K562 (cell line): ENCODE measurements around the gene TNFSF9. TPM values are rescaled to one million over a fixed set of nuclear protein-coding genes. Genes with fewer than 3 reads are reported as not detected.

Experiments
- ARHGAP35 ChIP-seq: fragments of 450-650 bp; IDR thresholded peaks from 2 replicates; pipeline ENCODE4 v1.6.1; 2018; ENCODE audit not compliant: partially characterized antibody
- ARID1B ChIP-seq: fragments of 450-650 bp; IDR thresholded peaks from 2 replicates; pipeline ENCODE4 v1.6.1; 2016; ENCODE audit warnings: antibody characterized with exemption, mild to moderate bottlenecking, inconsistent platforms
- BRD9 ChIP-seq: fragments of 450-650 bp; IDR thresholded peaks from 2 replicates; pipeline ENCODE4 v1.6.1; 2018; ENCODE audit warnings: low read depth; ENCODE audit not compliant: partially characterized antibody
- HDAC8 ChIP-seq: fragments of 450-650 bp; IDR thresholded peaks from 2 replicates; pipeline ENCODE4 v1.6.1; 2016; ENCODE audit warnings: mild to moderate bottlenecking, missing genetic modification characterization, moderate library complexity, missing compliant biosample characterization
- SNIP1 ChIP-seq: fragments of 450-650 bp; IDR thresholded peaks from 2 replicates; pipeline ENCODE4 v1.7.1; 2017; ENCODE audit warnings: low read depth, mild to moderate bottlenecking
- TBL1XR1 ChIP-seq, 2 experiments: IDR thresholded peaks; 2 replicates each; pipeline ENCODE4 v1.6.1; 2012; ENCODE audit warnings: improper control_type of control experiment in 2 of 2, low read length in 2 of 2, mild to moderate bottlenecking in 1 of 2
- TEAD4 ChIP-seq, 2 experiments: sonication (generic) in 1 of 2; formaldehyde crosslinking in 1 of 2; IDR thresholded peaks; 2 replicates each; pipeline versions ENCODE4 v1.6.1 to v1.8.0; 2012 to 2022; ENCODE audit warnings: borderline replicate concordance in 1 of 2, inconsistent platforms in 1 of 2, low read length in 1 of 2, mild to moderate bottlenecking in 1 of 2, missing genetic modification reagents in 1 of 2
- ZEB2 ChIP-seq: fragments of 450-650 bp; IDR thresholded peaks from 2 replicates; pipeline ENCODE4 v1.6.1; 2016
- ZFP36 ChIP-seq: fragments of 150-350 bp; IDR thresholded peaks from 2 replicates; pipeline ENCODE4 v1.6.1; 2018; ENCODE audit warnings: low read length, low read depth; ENCODE audit not compliant: partially characterized antibody
- polyA plus RNA-seq, 8 experiments: library from polyadenylated mRNA; depleted of rRNA in 4 of 8; stranded (reverse) in 5 of 8; unstranded in 3 of 8; fragments of >200 nt; fragmentation: Nextera tagmentation in 2 of 8; fragmentation: Illumina TruSeq in 1 of 8; extraction: Ambion mirVana in 2 of 8; extraction: Trizol in 1 of 8; gene quantifications; 2 replicates each; pipeline versions ENCODE4 v1.2.1 to v1.2.3, GENCODE V29; 2011 to 2014; ENCODE audit warnings: inconsistent platforms in 1 of 8, missing spikeins in 1 of 8
- total RNA-seq, 7 experiments: library from RNA; depleted of rRNA in 6 of 7; stranded (reverse); fragments of >200 nt in 6 of 7; fragmentation: Illumina TruSeq in 2 of 7; extraction: Trizol in 2 of 7; gene quantifications; 2 replicates each; pipeline versions ENCODE4 v1.2.1 to v1.2.3, GENCODE V29; 2011 to 2021; ENCODE audit warnings: low replicate concordance in 1 of 7
- TF ChIP-seq, protein P1 (sequence below): fragments of 250-450 bp; sonication (Bioruptor Pico); IDR thresholded peaks from 2 replicates; pipeline ENCODE4 v1.5.0; 2021; ENCODE audit warnings: mild to moderate bottlenecking, moderate library complexity
- TF ChIP-seq, protein P2 (sequence below): sonication (generic); formaldehyde crosslinking; IDR thresholded peaks from 2 replicates; pipeline ENCODE4 v1.8.0; 2022; ENCODE audit warnings: missing genetic modification reagents, mild to moderate bottlenecking, moderate library complexity, borderline replicate concordance
- TF ChIP-seq, protein P3 (sequence below): sonication (generic); formaldehyde crosslinking; IDR thresholded peaks from 2 replicates; pipeline ENCODE4 v1.8.0; 2022; ENCODE audit warnings: mild to moderate bottlenecking, missing genetic modification reagents, borderline replicate concordance

The TNFSF9 gene
- total and polyA plus RNA-seq, 9 of the 15 experiments (the other 6 are each of a cell fraction or from before 2014, with no cell fraction given), result 1.4 to 17.9 (median 6.5) TPM

DNA sequence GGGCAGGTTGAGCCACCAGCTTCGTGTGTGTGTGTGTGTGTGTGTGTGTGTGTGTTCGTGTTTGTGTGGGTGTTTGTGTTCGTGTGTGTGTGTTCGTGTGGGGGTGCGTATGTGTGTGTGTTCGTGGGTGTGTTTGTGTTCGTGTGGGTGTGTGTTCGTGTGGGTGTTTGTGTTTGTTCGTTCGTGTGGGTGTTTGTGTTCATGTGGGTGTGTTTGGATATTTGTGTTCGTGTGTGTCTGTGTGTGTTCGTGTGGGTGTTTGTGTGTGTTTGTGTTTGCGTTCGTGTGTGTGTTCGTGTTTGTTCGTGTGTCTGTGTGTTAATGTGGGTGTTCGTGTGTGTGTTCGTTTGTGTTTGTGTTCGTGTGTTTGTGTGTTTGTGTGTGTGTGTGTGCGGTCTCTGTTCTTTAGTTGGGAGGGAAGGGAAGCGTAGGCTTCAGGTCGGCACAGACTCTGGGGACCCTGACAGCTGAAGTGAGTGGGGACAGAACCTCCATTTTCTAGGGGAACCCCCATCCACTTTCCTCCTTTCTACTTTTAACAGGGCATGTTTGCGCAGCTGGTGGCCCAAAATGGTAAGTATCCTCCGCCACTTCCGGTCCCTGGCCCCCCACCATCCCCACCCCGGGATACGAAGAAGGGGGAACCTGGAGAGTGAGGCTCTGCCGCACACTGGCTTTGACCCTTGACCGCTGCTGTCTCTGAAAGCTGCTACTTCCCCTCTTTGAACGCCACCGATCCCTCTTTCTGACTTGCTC, 1.6 kb downstream of the TNFSF9 start (continued):
- TF ChIP-seq, protein P1, sequence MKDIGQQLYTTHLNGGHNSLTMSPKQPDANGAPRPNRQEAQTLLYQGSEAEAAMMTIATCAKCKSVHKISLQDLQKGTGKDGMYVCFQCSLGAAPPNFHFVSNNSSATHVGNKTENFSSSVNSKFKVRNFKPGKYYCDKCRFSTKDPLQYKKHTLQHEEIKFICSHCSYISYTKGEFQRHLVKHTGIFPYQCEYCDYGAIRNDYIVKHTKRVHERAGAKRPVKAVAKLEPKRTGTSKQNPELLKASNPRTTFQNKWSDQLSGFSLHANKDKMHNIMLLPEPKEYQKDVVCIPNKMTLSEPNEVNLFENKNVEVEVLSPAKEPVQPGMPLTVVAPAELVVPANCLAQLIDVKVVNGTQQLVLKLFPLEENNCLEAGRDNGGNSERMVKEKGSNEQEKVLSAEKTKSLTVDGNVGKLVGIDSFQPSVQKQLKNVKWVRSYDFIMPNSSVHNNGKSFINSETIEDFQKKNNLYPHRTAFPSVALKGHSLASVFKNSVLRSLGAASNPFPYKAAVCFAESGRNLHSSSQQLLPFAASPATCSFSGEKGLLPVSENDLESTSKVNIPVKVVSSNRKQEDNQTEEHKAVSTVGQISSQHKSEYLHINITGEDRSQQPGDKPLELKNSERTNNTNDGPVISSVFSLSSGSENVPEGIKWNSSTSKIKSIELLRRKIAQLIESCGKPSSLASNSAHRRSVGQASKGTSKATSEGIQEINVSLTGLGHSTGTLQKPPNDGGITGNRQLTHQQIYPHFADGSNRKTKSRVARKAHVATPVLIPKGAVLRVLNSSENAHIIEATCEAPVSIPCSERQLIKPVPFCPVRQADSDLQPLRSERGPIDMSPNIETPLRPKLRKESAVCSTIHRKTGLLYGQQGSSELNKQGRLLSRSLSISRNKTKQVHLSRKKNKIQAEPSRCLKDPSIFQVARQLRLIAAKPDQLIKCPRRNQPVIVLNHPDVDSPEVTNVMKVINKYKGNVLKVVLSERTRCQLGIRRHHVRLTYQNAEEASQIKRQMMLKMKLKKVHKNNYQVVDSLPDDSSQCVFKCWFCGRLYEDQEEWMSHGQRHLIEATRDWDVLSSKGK, result no peak
- TF ChIP-seq TBL1XR1 (IDR thresholded peaks at IDR 0.05; ENCODE audit: low read length in 2 of 2), result no peak
- no peak for TF ChIP-seq ZFP36
- TF ChIP-seq BRD9, result peak; percentile 77
- peak; percentile 73 for TF ChIP-seq ARID1B
- TF ChIP-seq HDAC8 (tag), result no peak
- TF ChIP-seq ARHGAP35, result peak; percentile 87
- no peak for TF ChIP-seq SNIP1
- TF ChIP-seq TEAD4 (IDR thresholded peaks at IDR 0.05; ENCODE audit: low read length), result peak; percentile 47; the same call in 1 of the 2 replicates
- TF ChIP-seq TEAD4 (CRISPR knock-in tag; IDR thresholded peaks at IDR 0.05; ENCODE audit: borderline replicate concordance), result no peak
- TF ChIP-seq, protein P2, sequence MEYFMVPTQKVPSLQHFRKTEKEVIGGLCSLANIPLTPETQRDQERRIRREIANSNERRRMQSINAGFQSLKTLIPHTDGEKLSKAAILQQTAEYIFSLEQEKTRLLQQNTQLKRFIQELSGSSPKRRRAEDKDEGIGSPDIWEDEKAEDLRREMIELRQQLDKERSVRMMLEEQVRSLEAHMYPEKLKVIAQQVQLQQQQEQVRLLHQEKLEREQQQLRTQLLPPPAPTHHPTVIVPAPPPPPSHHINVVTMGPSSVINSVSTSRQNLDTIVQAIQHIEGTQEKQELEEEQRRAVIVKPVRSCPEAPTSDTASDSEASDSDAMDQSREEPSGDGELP (CRISPR knock-in tag), result peak; percentile 87
- TF ChIP-seq ZEB2, result peak; percentile 60
- TF ChIP-seq, protein P3, sequence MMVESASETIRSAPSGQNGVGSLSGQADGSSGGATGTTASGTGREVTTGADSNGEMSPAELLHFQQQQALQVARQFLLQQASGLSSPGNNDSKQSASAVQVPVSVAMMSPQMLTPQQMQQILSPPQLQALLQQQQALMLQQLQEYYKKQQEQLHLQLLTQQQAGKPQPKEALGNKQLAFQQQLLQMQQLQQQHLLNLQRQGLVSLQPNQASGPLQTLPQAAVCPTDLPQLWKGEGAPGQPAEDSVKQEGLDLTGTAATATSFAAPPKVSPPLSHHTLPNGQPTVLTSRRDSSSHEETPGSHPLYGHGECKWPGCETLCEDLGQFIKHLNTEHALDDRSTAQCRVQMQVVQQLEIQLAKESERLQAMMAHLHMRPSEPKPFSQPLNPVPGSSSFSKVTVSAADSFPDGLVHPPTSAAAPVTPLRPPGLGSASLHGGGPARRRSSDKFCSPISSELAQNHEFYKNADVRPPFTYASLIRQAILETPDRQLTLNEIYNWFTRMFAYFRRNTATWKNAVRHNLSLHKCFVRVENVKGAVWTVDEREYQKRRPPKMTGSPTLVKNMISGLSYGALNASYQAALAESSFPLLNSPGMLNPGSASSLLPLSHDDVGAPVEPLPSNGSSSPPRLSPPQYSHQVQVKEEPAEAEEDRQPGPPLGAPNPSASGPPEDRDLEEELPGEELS (CRISPR knock-in tag), result no peak
